ENCODE measurements around the gene ONECUT2.
A peak's percentile ranks its signal among the peaks of the same experiment; 100 is the strongest.

Gene ONECUT2

GRCh38 chr18:57443247-57443646, 8.1 kb downstream of the ONECUT2 start:
- no peak for DNase-seq (ENCODE audit: low spot score)
- TF ChIP-seq, protein P1, sequence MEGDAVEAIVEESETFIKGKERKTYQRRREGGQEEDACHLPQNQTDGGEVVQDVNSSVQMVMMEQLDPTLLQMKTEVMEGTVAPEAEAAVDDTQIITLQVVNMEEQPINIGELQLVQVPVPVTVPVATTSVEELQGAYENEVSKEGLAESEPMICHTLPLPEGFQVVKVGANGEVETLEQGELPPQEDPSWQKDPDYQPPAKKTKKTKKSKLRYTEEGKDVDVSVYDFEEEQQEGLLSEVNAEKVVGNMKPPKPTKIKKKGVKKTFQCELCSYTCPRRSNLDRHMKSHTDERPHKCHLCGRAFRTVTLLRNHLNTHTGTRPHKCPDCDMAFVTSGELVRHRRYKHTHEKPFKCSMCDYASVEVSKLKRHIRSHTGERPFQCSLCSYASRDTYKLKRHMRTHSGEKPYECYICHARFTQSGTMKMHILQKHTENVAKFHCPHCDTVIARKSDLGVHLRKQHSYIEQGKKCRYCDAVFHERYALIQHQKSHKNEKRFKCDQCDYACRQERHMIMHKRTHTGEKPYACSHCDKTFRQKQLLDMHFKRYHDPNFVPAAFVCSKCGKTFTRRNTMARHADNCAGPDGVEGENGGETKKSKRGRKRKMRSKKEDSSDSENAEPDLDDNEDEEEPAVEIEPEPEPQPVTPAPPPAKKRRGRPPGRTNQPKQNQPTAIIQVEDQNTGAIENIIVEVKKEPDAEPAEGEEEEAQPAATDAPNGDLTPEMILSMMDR (IDR thresholded peaks at IDR 0.05; ENCODE audit: extremely low read depth, missing control alignments): no peak

- DNase-seq (ENCODE audit: low spot score): no peak
These were observed 8.5 kb downstream of the ONECUT2 start for GRCh38 chr18:57443702-57444101.

DNA sequence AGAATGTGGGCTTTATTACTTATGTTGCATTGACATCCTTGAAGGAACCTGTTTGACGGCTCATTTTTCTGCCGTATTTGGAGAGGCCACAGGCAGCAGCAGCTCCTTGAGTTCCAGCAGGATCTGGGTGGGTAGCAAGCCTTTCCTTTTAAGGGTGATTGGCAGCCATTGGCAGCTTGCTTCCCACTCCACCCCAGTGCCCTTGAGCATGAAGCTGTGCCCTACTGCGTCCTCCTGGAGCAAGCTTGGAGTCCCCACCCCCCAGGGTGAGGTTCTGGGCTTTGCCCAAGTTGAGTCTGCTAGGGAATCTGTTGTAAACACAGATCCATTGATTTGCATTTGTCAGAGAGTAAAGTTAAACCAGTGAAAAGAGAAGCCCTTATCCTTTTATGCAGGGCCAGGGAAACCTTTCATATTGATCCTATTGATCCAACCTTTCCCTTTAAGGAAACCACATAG, 9.2 kb downstream of the ONECUT2 start:
- DNase-seq (ENCODE audit: low spot score): no peak
- TF ChIP-seq, protein P1 (IDR thresholded peaks at IDR 0.05; ENCODE audit: extremely low read depth, missing control alignments): no peak

More at GRCh38 chr18:57443702-57444101, 8.5 kb downstream of the ONECUT2 start:
- TF ChIP-seq, protein P1 (IDR thresholded peaks at IDR 0.05; ENCODE audit: extremely low read depth, missing control alignments): no peak

DNA sequence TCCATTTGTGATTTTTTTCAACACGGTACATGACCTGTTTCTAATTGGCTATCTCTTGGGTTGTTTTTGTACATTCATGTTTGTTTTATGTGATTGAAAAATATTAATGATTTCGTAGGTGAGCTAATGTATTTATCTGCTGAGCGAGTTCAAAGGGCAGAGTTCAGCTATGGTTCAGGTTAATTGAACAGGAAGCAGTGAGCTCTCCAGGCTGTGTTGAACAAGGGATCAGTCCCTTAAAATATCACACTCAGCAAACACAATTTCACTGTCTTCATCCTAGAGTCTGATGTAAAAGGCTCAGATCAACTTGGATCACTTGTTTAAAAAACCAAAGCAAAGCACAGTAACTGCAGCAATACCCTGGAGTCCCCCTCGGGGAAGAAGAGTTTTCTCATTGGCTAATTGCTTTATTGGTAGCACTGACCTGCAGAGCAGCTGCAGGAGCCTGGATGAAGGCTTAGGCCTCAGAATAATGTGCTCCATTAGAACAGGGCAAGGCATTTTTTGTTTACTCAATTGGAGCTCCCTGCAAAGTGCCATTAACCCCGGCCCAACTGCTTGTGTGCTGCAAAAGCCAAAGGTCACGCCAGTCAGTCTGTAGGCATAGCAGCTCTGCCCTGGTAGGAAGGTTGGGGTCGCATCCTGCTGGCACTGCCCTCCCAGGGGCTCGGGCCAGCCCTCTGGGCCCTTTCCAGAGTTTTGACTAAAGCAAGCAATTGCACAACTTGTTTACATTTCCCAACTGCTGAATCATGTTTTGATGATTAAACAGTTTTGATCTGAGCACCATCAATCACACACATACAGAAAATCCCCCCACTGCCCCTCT, 10.5 kb downstream of the ONECUT2 start:
- DNase-seq (ENCODE audit: low spot score): no peak

DNA sequence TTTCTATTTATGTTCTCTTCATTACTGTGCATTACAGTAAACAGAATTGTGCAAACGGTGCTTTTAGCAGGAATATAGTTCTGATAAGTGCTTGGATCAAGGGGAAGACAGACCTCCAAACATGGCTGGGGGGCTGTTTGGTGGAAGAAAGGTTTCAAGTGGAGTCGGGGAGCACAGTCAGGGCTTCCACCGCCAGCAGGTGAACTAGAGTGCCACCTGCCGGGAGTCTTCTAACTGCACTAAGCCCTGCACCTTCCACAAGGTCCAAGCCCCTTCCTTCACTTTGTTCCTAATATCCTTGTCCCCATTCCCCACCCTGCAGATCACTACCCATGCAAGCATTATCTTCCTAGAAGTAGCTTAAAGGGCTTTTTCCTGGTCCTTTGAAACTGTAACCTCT, 11.1 kb downstream of the ONECUT2 start:
- DNase-seq (ENCODE audit: low spot score): peak; percentile 66
- TF ChIP-seq, protein P1 (IDR thresholded peaks at IDR 0.05; ENCODE audit: extremely low read depth, missing control alignments): peak; percentile 60

More for the DNA sequence above, 10.5 kb downstream of the ONECUT2 start:
- TF ChIP-seq, protein P1 (IDR thresholded peaks at IDR 0.05; ENCODE audit: extremely low read depth, missing control alignments): no peak

DNA sequence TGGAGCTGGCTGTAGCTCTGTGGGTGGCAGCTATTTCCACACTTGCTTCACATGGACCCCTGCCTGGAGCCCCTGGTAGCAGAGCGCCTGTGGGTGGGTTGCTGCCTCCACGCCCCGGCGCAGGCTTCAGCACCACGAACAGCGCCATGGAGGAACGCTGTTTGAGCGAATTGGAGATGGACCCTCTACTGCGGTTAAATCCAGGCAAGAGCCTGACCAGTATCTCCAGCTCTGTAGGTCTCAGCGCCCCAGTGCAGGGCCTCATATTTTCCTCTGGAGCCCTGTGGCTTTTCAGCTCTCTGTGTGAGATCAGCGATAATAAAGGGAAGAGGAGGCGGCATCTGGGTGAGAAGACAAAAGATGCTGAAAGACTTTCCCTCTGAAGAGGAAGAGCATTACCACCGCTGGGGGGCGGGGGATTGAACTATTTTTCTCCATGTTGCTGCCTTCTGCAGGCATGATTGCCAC, 12.0 kb downstream of the ONECUT2 start:
- TF ChIP-seq, protein P1 (IDR thresholded peaks at IDR 0.05; ENCODE audit: extremely low read depth, missing control alignments): no peak
- DNase-seq (ENCODE audit: low spot score): peak; percentile 45

GRCh38 chr18:57455576-57456129, 20.5 kb downstream of the ONECUT2 start:
- DNase-seq (ENCODE audit: low spot score): no peak
- TF ChIP-seq, protein P1 (IDR thresholded peaks at IDR 0.05; ENCODE audit: extremely low read depth, missing control alignments): no peak

All from GM20000 (cell line).